Ovary (tissue), 9 donors: ENCODE measurements around the gene GRID1. TPM values are rescaled to one million over a fixed set of nuclear protein-coding genes. Genes with fewer than 3 reads are reported as not detected.

Experiments used
- DNase-seq, 5 donors: peaks; one replicate each; pipeline ENCODE4 v3.0.0-alpha.2; 2019 to 2020
- H3K27ac ChIP-seq, 2 donors: fragments of 200-600 bp; one replicate each; pipeline versions ENCODE4 v1.5.1 to v1.8.0; 2019 to 2022
- H3K27me3 ChIP-seq: fragments of 200-600 bp; one replicate; pipeline ENCODE4 v1.8.0; 2022
- H3K36me3 ChIP-seq: fragments of 200-600 bp; sonication (generic); one replicate; pipeline ENCODE4 v1.5.1; 2019
- H3K4me1 ChIP-seq: one replicate; pipeline ENCODE4 v1.8.1; 2013; ENCODE audit warnings: mild to moderate bottlenecking, moderate library complexity; ENCODE audit not compliant: insufficient read depth
- H3K4me3 ChIP-seq: fragments of 200-600 bp; sonication (generic); one replicate; pipeline ENCODE4 v1.5.1; 2017
- H3K9me3 ChIP-seq, 2 donors: fragments of 200-600 bp in 1 of 2; sonication (generic) in 1 of 2; one replicate each; pipeline versions ENCODE4 v1.5.1 to v1.8.1; 2013 to 2019; ENCODE audit warnings: mild to moderate bottlenecking in 1 of 2, moderate library complexity in 1 of 2
- CTCF ChIP-seq, 3 donors: fragments of 450-650 bp in 2 of 3; fragments of 200-600 bp in 1 of 3; IDR thresholded peaks; one replicate each; pipeline versions ENCODE4 v1.5.1 to v1.8.0; 2016 to 2022; ENCODE audit warnings: antibody characterized with exemption in 3 of 3, mild to moderate bottlenecking in 1 of 3
- EP300 ChIP-seq: sonication (generic); formaldehyde crosslinking; IDR thresholded peaks from one replicate; pipeline ENCODE4 v1.6.1; 2017; ENCODE audit warnings: antibody characterized with exemption
- POLR2A ChIP-seq: fragments of 450-650 bp; IDR thresholded peaks from one replicate; pipeline ENCODE4 v1.6.1; 2017; ENCODE audit warnings: antibody characterized with exemption, mild to moderate bottlenecking, moderate library complexity
- WGBS, 3 donors: extraction: QIAGEN DNeasy Blood & Tissue Kit in 1 of 3; methylation state at CpG; one replicate each; pipeline versions ENCODE4 v1.1.5 to v1.1.7; 2013 to 2017; 5-methylcytosine and 5-hydroxymethylcytosine counted together
- intact Hi-C, 4 donors: fragments of 100-400 bp; cut with DNase I; formaldehyde crosslinking; loops; one replicate each; pipeline versions ENCODE4 v1.11.0 to v1.15.1; 2022 to 2023
- polyA plus RNA-seq, 2 donors: library from polyadenylated mRNA; stranded (reverse); fragments of 200-250 nt in 1 of 2; fragments of 350-450 nt in 1 of 2; fragmentation: Illumina TruSeq in 1 of 2; extraction: RNeasy Lipid Tissue Mini Kit (QIAGEN cat#74804) in 1 of 2; gene quantifications; one replicate each; pipeline ENCODE4 v1.2.3, GENCODE V29; 2013 to 2014
- total RNA-seq, 7 donors: library from RNA; depleted of rRNA in 2 of 7; stranded (reverse); fragments of >200 nt in 2 of 7; fragmentation: NEBNext Ultra II Directional in 3 of 7; extraction: Animal tissue kit (Norgen Biotek cat#: 25700) in 3 of 7; gene quantifications; one replicate each; pipeline versions ENCODE4 v1.1.0 to v1.2.4, GENCODE V29; 2016 to 2023
- donor health status: DM: no; HTN: no; CAD: no; lungs with moderate emphysema.
- donor health status: DM: no; HTN: no; CAD: no.
- donor health status: Bipolar disorder and iron deficiency.
- donor health status: DM: yes; HTN: yes; CAD: no.
- donor health status: DM: no; HTN: no; CAD: no.
- donor health status: DM: yes; HTN: yes; CAD: no.

Gene GRID1
- total and polyA plus RNA-seq, 9 donors: 0.57 to 6.2 (median 1.8) TPM

GRCh38 chr10:86122646-86123045 lies 243.9 kb downstream of the GRID1 start:
- Histone ChIP-seq H3K4me3 (no peak overlapping the region), H3K4me1 (no peaks in the 10 kb centered on the region), H3K27me3 (no peaks in the 10 kb centered on the region), H3K36me3 (no peaks in the 10 kb centered on the region), H3K9me3 (no peaks in the 10 kb centered on the region), H3K27ac (no peak overlapping the region)
- DNase-seq: no peak
- TF ChIP-seq POLR2A: no peak
- TF ChIP-seq EP300: no peak
- TF ChIP-seq CTCF (IDR thresholded peaks at IDR 0.05): no peak
- 58 to 77% (median 64%) methylated on average over 1 to 2 of the region's 2 CpGs for WGBS, 3 donors
- intact Hi-C loops: no loop called here

GRCh38 chr10:86121200-86121599 lies 245.4 kb downstream of the GRID1 start:
- no peak overlapping the region for H3K4me3 ChIP-seq
- H3K27ac ChIP-seq: no peak overlapping the region
- no peaks in the 10 kb centered on the region for H3K27me3 ChIP-seq
- no peaks in the 10 kb centered on the region for H3K9me3 ChIP-seq
- no peaks in the 10 kb centered on the region for H3K36me3 ChIP-seq
- TF ChIP-seq POLR2A (no peak), EP300 (no peak), CTCF (IDR thresholded peaks at IDR 0.05) (no peak)
- WGBS, 3 donors: 91 to 97% (median 93%) methylated on average over 1 of the region's 1 CpG
- DNase-seq: no peak
- intact Hi-C loops: no loop called here
- no peaks in the 10 kb centered on the region for H3K4me1 ChIP-seq

GRCh38 chr10:86117051-86117450 lies 249.5 kb downstream of the GRID1 start:
- no peaks in the 10 kb centered on the region for H3K4me1 ChIP-seq
- no peaks in the 10 kb centered on the region for H3K27me3 ChIP-seq
- no peaks in the 10 kb centered on the region for H3K9me3 ChIP-seq
- no peak overlapping the region for H3K4me3 ChIP-seq
- DNase-seq: no peak
- intact Hi-C loops: no loop called here
- H3K36me3 ChIP-seq: no peaks in the 10 kb centered on the region
- H3K27ac ChIP-seq: no peak overlapping the region
- TF ChIP-seq EP300 (no peak), CTCF (IDR thresholded peaks at IDR 0.05) (no peak), POLR2A (no peak)

DNA sequence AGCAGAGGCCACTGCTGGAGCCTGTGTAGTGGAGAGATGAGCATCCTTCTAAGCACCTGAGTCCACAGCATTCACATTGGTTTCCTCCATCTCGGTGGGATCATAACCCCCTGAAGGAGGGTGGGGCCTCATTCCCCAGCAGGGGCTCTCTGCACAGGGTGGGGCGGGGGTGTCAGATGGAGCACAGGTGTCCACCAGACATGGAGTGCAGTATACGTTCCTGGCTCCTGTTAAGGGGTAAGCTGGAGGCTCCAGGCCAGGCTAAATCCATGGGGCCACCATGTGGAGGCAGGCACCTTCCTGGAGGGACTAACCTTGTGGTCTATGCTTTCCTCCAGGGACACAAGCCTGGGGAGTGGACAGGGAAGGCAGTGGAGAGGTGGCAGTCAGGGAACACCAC lies 252.6 kb downstream of the GRID1 start:
- Histone ChIP-seq H3K9me3 (no peaks in the 10 kb centered on the region), H3K4me1 (no peaks in the 10 kb centered on the region), H3K27me3 (no peaks in the 10 kb centered on the region), H3K36me3 (no peaks in the 10 kb centered on the region), H3K27ac (no peak overlapping the region), H3K4me3 (no peak overlapping the region)
- intact Hi-C loops: no loop called here
- TF ChIP-seq CTCF (IDR thresholded peaks at IDR 0.05) (no peak), EP300 (no peak), POLR2A (no peak)
- no peak for DNase-seq
- 62 to 74% (median 71%) methylated on average over 3 of the region's 3 CpGs for WGBS, 3 donors

DNA sequence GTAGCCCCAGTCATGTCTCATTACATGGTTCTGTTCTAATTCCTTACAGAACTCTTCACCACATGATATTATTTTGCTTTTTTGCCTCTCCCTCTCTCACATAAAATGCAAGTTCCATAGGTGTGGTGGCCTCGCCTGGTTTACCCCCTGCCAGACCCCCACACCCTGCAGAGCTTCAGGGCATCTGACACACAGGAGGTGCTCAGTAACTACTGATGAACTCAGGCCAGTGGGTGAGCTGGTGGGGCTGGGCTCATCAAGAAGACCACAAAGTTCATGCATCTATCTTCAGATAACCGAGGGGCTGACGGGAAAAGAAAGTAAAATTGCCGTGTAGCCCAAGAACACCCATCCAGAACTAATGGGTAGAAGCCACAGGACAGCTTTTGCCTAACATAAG lies 253.1 kb downstream of the GRID1 start:
- H3K36me3 ChIP-seq: no peaks in the 10 kb centered on the region
- TF ChIP-seq EP300 (no peak), POLR2A (no peak)
- H3K27ac ChIP-seq: no peak overlapping the region
- no peak overlapping the region for H3K4me3 ChIP-seq
- DNase-seq: no peak
- 77 to 86% (median 82%) methylated on average over 4 of the region's 4 CpGs for WGBS, 3 donors
- intact Hi-C loops: no loop called here
- H3K9me3 ChIP-seq: no peaks in the 10 kb centered on the region
- H3K27me3 ChIP-seq: no peaks in the 10 kb centered on the region
- no peaks in the 10 kb centered on the region for H3K4me1 ChIP-seq
